ENCODE results near the gene FRMD4A. TPM values are rescaled to one million over a fixed set of nuclear protein-coding genes. Genes with fewer than 3 reads are reported as not detected.
A peak's percentile ranks its signal among the peaks of the same experiment; 100 is the strongest.
"Not testable (repeated sequence)": the region's sequence is repeated elsewhere in the genome, so short reads cannot be mapped to it uniquely, and the experiment has no call there.

FRMD4A gene
- total RNA-seq, 1 experiment from 2014 or later = 17.1 TPM

- Histone ChIP-seq H3K27me3 (no peaks in the 10 kb centered on the region), H3K9me3 (replicated peaks) (no peaks in the 10 kb centered on the region), H3K36me3 (no peaks in the 10 kb centered on the region), H3K4me1 (no peaks in the 10 kb centered on the region; the same call in 1 of the 2 replicates), H3K27ac (no peak overlapping the region), H3K4me3 (no peak overlapping the region)
- peak in 1 of 2 experiments; percentile 26 for DNase-seq
These were observed 236.8 kb downstream of the FRMD4A start for GRCh38 chr10:14093730-14094484.

GRCh38 chr10:14092799-14093198 lies 237.9 kb downstream of the FRMD4A start:
- Histone ChIP-seq H3K27ac (no peak overlapping the region), H3K4me1 (no peaks in the 10 kb centered on the region; the same call in 1 of the 2 replicates), H3K36me3 (no peaks in the 10 kb centered on the region), H3K27me3 (no peaks in the 10 kb centered on the region), H3K9me3 (replicated peaks) (no peaks in the 10 kb centered on the region), H3K4me3 (no peak overlapping the region)
- no peak for DNase-seq

DNA sequence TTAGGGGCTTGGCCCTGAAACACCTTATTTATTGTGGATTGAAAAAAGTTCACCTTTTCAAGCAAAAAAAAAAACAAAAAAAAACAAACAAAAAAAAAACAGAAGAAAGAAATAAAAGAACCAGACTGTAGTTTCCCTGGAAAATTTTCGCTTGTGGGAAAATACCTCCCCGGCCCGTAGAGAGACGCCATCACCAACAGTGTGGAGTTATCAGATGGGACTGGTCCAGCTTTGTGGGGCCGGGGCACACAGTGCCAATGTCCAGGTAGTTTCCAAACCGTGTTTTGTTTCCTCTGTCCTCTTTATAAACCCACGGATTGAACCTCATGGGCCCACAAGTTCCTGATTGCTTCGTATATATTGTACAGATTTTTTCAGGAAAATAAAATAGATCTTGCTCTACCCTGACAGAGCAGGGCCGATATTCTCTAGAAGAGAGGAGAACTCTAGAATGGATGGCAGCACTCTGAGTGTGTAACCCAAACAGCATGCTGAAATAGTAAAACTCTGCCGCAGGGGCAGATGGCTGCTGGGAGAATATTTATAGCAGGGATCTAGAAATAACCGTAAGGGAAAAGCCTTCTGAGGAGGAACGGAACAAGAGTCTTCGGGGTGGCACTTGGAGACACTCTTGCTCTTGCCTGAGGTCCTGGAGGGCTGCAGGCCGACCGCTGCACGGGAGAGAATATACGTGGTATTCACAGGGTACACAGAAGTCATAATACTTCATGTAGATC lies 241.0 kb downstream of the FRMD4A start:
- no peak for DNase-seq
- H3K4me3 ChIP-seq = no peak overlapping the region
- H3K36me3 ChIP-seq = no peaks in the 10 kb centered on the region
- H3K4me1 ChIP-seq = no peaks in the 10 kb centered on the region; the same call in 1 of the 2 replicates
- no peaks in the 10 kb centered on the region for H3K9me3 ChIP-seq (replicated peaks)
- no peaks in the 10 kb centered on the region for H3K27me3 ChIP-seq
- no peak overlapping the region for H3K27ac ChIP-seq

DNA sequence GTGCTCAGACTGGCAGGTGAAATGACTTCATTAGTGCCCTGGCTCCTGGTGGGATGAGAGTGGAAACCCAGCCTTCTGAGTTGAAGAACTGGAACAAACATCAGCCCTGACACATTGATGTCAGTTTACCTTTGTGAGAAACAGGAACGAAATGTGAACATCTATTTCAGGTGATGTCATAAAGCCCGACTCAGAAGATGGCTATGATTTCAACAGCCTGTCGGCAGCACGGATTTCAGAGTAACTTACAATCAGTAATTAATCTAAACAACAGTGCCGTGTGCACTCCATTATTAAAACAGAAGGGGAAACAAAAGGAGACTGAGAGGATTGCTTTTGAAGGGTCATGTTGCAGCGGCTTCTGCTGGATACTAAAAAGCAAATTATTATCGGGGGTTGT lies 243.2 kb downstream of the FRMD4A start:
- H3K36me3 ChIP-seq = no peaks in the 10 kb centered on the region
- H3K4me1 ChIP-seq = no peaks in the 10 kb centered on the region; the same call in 1 of the 2 replicates

DNA sequence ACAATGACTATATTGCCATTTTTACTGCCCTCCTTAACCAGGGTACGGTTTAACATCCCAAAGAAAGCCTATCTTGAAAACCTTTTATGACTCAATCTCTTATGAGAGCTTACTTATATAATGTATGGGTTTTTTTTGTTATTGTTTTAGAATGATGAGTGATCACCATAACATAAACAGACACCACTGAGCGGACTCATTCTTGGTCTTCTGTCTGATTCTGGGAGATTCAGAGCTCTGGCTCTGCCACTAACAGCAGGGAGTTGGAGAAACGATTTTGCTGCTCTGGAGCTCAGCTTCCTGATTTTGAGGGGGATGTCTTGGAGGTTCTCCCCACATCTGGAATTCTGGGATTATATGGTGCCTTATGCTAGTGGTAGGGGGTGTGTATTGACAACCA lies 244.1 kb downstream of the FRMD4A start:
- Histone ChIP-seq H3K4me3 (no peak overlapping the region), H3K9me3 (replicated peaks) (no peaks in the 10 kb centered on the region), H3K27me3 (no peaks in the 10 kb centered on the region), H3K27ac (no peak overlapping the region), H3K36me3 (no peaks in the 10 kb centered on the region), H3K4me1 (peaks cover 1% of the 10 kb centered on the region)
- no peak for DNase-seq

More for the DNA sequence above, 243.2 kb downstream of the FRMD4A start:
- H3K9me3 ChIP-seq (replicated peaks) = no peaks in the 10 kb centered on the region
- no peaks in the 10 kb centered on the region for H3K27me3 ChIP-seq
- no peak overlapping the region for H3K4me3 ChIP-seq
- no peak for DNase-seq
- no peak overlapping the region for H3K27ac ChIP-seq

DNA sequence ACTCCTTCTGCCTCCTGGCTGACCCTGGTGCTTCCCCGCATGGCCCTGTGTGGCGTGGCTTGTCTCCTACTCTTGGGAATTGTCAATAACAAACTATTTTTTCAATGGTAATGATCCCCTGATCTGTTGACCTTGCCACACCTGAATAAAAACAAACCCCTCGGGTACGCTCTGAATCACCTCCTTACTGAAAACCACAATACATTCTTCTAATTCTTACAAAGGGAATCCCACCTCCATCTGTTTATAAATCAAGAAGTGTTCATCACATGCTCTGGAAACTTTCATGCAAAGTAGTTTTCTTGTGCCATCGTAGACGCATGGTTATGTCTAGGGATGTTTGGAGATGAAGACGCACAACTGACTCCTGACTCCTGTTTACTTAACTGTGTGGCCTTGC lies 245.8 kb downstream of the FRMD4A start:
- H3K27ac ChIP-seq = no peak overlapping the region
- no peaks in the 10 kb centered on the region for H3K36me3 ChIP-seq
- no peaks in the 10 kb centered on the region for H3K27me3 ChIP-seq
- DNase-seq = no peak
- peaks cover 16% of the 10 kb centered on the region for H3K4me1 ChIP-seq
- no peaks in the 10 kb centered on the region for H3K9me3 ChIP-seq (replicated peaks)
- no peak overlapping the region for H3K4me3 ChIP-seq

DNA sequence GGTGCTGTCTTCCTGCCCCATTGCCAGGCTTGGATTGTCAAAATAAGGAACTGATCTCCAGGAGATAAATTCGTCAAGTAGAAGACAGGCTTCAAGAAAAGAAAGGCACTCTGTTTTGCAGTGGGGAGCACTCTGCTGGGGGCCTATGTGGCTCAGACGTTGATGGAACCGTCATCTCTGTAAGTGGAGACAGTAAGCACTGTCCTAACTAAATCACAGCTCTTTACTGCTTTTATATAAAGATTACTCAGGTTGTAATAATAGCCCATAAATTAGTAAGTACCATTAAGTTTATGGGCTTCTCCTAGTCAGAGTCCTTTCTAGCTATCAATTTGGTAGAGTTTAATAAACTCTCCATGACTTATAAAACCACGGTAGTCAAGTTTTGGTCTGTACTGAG lies 249.9 kb downstream of the FRMD4A start:
- H3K27ac ChIP-seq = peak overlapping the region; percentile 56
- H3K36me3 ChIP-seq = no peaks in the 10 kb centered on the region
- no peak overlapping the region for H3K4me3 ChIP-seq
- no peaks in the 10 kb centered on the region for H3K27me3 ChIP-seq
- H3K9me3 ChIP-seq (replicated peaks) = no peaks in the 10 kb centered on the region
- H3K4me1 ChIP-seq = peaks cover 16% of the 10 kb centered on the region
- DNase-seq = no peak

DNA sequence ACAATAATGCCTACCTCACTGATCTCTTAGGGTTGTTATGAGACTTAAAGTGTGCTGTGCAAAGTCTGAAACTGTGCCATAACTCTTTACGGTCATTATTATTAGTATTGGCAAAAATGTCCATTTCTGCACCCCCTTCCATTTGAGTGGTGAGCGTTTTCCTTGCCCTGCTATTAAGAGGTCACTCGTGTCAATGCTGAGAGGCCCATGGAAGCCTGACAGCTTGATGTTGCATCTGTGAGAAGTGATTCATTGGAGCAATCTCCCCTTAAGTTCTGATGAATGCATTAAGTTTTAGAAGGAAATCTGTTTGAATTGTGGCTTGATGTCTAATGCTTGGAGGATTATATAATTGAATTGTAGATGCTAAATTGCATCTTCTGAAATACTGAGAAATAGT lies 253.3 kb downstream of the FRMD4A start:
- peaks cover 40% of the 10 kb centered on the region for H3K4me1 ChIP-seq
- H3K4me3 ChIP-seq = no peak overlapping the region
- no peaks in the 10 kb centered on the region for H3K9me3 ChIP-seq (replicated peaks)
- H3K27ac ChIP-seq = no peak overlapping the region
- DNase-seq = no peak
- H3K36me3 ChIP-seq = no peaks in the 10 kb centered on the region
- no peaks in the 10 kb centered on the region for H3K27me3 ChIP-seq

- Histone ChIP-seq H3K9me3 (replicated peaks) (no peaks in the 10 kb centered on the region), H3K4me3 (peak overlapping the region; percentile 7), H3K27ac (peak overlapping the region; percentile 21), H3K36me3 (no peaks in the 10 kb centered on the region), H3K27me3 (no peaks in the 10 kb centered on the region), H3K4me1 (peaks cover 25% of the 10 kb centered on the region)
- DNase-seq = peak; percentile 95
These were observed 256.5 kb downstream of the FRMD4A start for GRCh38 chr10:14074062-14074884.

- H3K27me3 ChIP-seq = no peaks in the 10 kb centered on the region
- H3K4me1 ChIP-seq = peaks cover 25% of the 10 kb centered on the region
- no peaks in the 10 kb centered on the region for H3K9me3 ChIP-seq (replicated peaks)
- DNase-seq = no peak
- H3K27ac ChIP-seq = no peak overlapping the region
- no peaks in the 10 kb centered on the region for H3K36me3 ChIP-seq
- no peak overlapping the region for H3K4me3 ChIP-seq
These were observed 258.2 kb downstream of the FRMD4A start for GRCh38 chr10:14072541-14072940.

- no peaks in the 10 kb centered on the region for H3K9me3 ChIP-seq (replicated peaks)
These were observed 258.8 kb downstream of the FRMD4A start for GRCh38 chr10:14071956-14072355.

DNA sequence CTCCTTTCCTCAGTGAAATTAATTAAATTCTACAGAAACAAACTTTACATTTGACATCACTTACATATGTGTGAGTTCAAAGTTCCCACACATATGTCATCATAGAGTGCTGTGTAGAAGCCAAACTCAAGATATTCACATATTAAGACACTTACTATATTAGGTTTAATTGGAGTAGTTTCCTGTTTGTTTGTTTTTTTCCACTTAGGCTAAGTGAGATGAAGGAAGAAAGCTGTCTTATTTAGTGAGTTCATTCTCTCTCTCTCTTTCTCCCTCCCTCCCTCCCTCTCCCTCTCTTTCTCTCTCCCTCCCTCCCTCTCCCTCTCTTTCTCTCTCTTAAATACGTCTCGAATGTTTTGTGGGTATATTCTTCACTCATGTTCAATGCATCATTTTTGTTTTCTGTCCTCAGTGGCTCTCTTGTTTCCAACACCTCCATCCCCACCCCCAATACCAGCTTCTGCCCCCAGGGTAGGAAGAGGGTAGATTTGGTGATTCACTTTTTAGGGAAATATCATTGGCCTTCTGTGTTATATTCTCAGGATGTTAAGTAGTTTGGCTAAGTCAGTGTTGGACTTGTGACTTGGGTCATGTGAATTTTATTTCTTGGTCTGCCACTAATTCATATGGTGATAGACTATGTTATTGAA lies 262.0 kb downstream of the FRMD4A start:
- peaks cover 8% of the 10 kb centered on the region; the same call in 1 of the 2 replicates for H3K4me1 ChIP-seq
- H3K9me3 ChIP-seq (replicated peaks) = no peaks in the 10 kb centered on the region
- H3K4me3 ChIP-seq = no peak overlapping the region
- H3K27ac ChIP-seq = no peak overlapping the region
- no peaks in the 10 kb centered on the region for H3K36me3 ChIP-seq
- no peak for DNase-seq
- no peaks in the 10 kb centered on the region for H3K27me3 ChIP-seq

More at GRCh38 chr10:14071956-14072355, 258.8 kb downstream of the FRMD4A start:
- Histone ChIP-seq H3K4me3 (no peak overlapping the region), H3K27ac (no peak overlapping the region), H3K36me3 (no peaks in the 10 kb centered on the region), H3K27me3 (no peaks in the 10 kb centered on the region), H3K4me1 (peaks cover 25% of the 10 kb centered on the region)
- no peak for DNase-seq

DNA sequence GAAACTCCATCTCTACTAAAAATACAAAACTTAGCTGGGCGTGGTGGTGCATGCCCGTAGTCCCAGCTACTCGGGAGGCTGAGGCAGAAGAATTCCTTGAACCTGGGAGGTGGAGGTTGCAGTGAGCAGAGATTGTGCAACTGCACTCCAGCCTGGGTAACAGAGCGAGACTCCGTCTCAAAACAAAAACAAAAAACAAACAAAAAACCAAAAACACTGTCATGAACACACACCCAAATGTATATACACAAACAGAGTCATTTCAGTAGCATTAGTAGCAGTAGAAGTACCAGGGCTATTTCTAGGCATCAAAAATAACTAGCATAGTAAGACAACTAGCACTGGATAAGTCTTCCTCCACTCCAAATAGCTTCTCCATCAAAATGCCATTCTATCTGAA lies 263.1 kb downstream of the FRMD4A start:
- not testable (repeated sequence) for H3K27ac ChIP-seq; H3K4me1 ChIP-seq; H3K4me3 ChIP-seq; H3K36me3 ChIP-seq; H3K27me3 ChIP-seq; H3K9me3 ChIP-seq (replicated peaks); DNase-seq

GRCh38 chr10:14066106-14066505 lies 264.6 kb downstream of the FRMD4A start:
- no peak overlapping the region for H3K4me3 ChIP-seq
- H3K9me3 ChIP-seq (replicated peaks) = no peaks in the 10 kb centered on the region
- H3K27me3 ChIP-seq = no peaks in the 10 kb centered on the region
- no peaks in the 10 kb centered on the region for H3K36me3 ChIP-seq
- DNase-seq = no peak
- no peak overlapping the region for H3K27ac ChIP-seq
- no peaks in the 10 kb centered on the region for H3K4me1 ChIP-seq
